HG03139 (cell line): ENCODE data around the gene CFAP44.
"Not testable (repeated sequence)": the region's sequence is repeated elsewhere in the genome, so short reads cannot be mapped to it uniquely, and the experiment has no call there.

Source experiments
- ATAC-seq: cut with Tn5 transposase; IDR thresholded peaks from one replicate; pipeline ENCODE4 v1.9.1; 2021; ENCODE audit not compliant: unreplicated experiment

The CFAP44 gene, protein sequence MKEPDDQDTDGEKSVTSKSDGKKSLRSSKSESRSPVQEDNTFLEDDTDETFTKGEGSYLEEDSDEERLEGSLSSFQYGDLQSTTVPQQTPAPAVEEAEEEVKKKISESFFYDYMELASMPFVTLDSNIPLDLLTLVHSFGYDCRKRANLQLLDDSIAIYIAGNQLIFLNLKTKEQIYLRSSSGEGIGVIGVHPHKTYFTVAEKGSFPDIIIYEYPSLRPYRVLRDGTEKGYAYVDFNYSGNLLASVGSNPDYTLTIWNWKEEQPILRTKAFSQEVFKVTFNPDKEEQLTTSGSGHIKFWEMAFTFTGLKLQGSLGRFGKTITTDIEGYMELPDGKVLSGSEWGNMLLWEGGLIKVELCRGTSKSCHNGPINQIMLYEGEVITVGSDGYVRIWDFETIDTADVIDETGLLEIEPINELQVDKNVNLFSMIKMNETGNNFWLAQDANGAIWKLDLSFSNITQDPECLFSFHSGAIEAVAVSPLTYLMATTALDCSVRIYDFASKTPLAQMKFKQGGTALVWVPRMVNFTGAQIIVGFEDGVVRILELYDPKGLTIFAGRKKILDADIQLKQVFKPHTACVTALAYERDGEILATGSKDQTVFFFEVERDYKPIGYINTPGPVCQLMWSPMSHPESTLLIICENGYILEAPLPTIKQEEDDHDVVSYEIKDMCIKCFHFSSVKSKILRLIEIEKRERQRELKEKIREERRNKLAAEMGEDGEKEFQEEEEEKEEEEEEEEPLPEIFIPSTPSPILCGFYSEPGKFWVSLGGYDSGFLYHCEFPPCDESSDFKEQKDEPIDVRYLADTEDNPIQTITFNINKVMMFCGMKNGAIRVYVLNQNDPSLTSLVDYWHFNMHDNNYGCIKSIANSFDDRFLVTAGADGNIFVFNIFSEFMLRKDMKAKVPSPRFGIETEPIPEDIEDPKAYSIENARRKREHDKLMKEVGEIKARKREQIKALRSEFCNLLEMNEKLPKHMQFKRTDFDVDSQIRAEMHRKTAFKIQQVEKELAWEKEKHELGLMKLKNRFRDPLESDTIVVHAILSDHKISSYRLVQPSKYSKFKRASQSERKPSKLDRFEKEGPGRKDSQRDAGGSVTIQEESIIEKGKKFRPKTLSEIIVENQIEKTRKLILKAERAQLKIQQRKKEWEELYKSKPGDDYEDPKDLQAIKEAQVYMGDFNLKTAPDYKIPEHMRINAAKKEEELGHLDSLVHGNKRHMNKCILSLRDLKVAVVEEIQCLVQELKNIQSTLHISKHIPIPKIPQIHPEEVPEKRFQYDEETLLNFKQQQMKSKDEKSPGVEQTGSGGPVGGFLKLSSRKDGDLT (N-terminal part only)

DNA sequence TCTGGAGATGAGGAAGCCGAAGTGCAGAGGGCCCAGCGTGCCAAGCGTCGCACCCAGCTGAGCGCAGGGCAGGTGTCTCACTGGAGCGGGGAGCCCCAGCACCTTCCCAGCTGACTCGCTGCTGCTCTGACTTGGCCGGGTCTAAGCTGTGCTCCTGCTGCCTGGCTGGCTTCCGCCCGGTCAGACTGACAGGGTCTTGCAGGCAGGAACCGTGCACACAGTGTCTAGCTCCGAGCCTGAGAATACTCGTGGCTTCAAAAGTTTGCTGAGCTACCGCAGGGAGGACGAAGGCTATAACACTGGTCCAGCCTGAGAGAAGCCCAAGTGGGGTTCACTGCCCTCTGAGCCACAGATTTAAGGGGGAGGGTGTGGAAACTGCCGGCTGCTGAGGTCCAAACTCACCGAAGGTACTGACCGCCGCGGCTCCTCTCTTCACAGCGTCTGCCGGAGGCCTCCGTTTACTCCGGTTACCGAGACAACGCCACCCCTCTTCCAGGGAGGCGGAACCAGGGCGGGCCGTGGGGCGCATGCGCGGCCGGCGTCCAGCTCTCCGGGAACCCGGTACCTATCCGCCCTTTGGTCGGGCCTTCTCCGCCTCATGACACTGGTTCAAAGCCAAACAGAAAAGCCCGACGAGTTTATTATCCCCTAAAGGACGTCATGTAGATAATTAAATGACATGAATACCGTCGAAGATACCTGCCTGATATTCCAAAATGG, at the start of gene CFAP44:
Gene CFAP44, minus strand, starts transcription at position 443 of the 720 bp plus-strand sequence. CDS start 7,829 bp downstream, outside the sequence.
- no peak for ATAC-seq

DNA sequence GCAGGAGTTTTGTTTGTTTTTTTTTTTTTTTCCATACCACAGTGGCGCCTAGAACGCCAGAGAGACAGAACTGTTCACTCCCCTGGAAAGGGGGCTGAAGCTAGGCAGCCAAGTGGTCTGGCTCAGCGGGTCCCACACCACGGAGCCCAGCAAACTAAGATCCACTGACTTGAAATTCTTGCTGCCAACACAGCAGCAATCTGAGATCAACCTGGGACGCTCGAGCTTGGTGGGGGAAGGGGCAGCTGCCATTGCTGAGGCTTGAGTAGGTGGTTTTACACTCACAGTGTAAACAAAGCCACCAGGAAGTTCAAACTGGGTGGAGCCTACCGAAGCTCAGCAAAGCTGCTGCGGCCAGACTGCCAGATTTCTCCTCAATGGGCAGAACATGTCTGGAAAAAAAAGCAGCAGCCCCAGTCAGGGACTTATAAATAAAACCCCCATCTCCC, 43.9 kb upstream of the CFAP44 start:
- no peak for ATAC-seq

DNA sequence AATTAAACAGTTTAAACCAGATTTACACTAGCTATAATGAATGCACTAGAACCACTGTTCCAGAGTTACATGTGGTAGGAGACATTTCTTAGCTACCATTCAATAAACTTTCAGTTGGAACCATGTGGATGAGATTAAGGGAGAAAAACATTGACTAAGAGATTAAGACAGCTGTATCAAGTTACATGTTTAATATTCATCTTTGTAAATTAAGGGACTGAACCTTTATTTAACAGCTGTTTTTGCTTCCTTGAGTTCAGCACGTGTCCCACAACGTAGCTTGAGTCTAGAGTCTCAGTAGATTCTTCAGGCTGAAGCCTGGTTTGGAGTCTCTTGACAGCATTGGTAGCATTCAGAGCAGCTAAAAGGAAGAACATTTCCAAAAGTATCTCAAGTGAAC, 27.2 kb upstream of the CFAP44 start:
- ATAC-seq: no peak

DNA sequence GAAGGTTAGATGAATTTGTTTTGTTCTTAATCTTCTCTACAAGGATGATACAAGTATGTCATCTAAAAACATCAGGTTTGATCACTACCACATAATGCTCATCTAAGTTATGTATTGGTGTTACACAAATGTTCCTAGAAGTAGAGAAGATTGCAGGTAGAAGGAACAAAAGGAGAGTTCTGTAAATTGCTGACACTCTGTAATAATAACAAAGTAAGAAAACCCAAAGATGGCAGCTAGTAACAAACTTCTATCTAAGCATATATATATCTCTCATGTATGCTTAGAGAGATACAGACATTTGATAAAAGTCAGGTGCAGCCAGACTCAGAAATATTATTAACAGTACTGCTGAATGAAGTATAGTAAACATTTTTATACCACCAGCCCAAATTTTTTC, 20.2 kb upstream of the CFAP44 start:
- no peak for ATAC-seq

DNA sequence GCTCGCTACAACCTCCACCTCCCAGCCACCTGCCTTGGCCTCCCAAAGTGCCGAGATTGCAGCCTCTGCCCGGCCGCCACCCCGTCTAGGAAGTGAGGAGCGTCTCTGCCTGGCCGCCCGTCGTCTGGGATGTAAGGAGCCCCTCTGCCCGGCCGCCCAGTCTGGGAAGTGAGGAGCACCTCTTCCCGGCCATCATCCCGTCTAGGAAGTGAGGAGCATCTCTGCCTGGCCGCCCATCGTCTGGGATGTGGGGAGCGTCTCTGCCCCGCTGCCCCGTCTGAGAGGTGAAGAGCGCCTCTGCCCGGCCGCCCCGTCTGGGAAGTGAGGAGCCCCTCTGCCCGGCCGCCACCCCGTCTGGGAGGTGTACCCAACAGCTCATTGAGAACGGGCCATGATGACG, 17.3 kb upstream of the CFAP44 start:
- not testable (repeated sequence) for ATAC-seq

DNA sequence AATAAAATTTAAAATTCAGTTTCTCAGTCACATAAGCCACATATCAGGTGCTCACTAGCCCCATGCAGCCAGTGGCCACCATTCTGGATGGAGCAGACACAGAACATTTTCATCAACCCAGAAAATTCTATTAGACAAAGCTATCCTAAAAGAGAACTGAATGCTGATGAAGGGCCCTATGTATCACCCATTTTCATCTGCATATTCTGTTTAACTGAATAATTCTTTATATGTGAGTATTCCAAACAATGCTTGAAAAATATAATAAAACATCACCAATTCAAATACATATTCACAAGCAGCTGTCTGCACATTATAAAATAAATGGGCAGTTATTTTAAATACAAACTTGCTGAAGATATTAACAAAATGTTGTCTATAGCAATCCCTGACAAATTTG, 14.2 kb upstream of the CFAP44 start:
- ATAC-seq: no peak

DNA sequence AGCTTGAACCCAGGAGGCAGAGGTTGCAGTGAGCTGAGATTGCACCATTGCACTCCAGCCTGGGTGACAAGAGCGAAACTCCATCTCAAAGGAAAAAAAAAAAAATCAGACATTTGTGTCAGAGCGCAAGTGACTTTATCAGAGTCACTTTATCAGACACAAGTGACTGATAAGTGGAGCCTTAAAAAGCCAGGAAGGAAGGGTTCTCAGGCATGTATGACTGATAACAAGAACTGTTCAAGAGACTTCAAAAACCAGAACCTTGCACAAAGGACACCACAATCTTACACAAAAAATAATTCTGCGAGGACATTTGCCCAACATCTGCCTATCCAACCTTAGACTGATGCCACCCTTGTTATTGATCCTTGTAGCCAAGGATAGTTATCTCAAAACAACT, 13.3 kb upstream of the CFAP44 start:
- no peak for ATAC-seq

DNA sequence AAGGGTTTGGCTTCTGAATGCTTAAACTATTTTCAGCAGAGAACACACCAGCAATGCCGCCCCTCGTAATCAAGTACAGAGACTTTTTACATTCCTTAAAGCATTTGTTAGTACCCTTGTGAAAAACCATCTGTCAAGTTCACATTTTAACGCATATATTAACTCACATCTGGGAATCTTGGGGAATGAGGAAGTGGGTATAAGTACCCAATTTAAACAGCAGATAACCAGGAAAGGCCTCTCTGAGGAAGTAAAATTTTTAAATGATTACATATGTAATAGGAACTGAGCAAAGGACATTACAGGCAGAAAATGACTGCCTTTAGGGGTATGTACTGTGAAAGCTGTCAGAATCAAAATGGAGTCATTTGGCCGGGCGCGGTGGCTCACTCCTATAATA, 12.8 kb upstream of the CFAP44 start:
- no peak for ATAC-seq

DNA sequence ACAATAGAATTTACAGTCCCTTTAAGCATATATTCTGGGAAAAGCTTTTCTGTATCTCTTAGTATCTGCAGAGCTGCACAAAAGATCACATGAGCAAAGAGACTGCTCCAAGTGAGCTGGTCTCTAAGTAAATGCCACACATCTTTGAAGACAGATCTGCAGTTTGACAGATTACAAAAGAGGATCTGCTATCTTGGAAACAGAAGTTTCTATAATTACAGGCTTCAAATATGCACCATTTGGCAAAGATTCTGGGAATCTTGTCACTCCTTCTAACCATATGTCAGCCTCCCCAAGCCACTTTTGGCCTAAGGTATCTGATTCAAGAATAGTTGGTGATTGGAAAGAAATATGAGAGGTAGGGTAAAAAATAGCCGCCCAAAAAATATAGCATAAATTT, 9.6 kb upstream of the CFAP44 start:
- ATAC-seq: no peak

DNA sequence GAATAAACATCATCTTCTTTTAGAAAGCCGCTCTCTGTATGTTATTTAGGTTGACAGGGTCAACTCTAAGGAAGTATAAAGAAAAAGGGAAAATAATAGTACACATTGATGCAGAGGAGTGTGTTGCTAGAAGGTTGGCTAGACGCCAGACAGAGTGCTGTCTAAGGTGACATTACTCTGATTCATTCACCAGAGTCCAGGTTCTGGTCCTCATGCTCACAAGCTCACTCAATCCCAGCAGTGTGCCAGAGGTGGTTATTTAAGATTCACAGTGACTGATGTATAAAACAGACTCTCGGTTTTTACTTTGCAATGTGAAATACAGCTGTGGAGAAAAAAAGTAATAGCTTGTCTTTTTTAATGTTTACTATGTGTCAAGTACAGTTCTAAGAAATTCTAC, 1.7 kb downstream of the CFAP44 start:
- no peak for ATAC-seq

DNA sequence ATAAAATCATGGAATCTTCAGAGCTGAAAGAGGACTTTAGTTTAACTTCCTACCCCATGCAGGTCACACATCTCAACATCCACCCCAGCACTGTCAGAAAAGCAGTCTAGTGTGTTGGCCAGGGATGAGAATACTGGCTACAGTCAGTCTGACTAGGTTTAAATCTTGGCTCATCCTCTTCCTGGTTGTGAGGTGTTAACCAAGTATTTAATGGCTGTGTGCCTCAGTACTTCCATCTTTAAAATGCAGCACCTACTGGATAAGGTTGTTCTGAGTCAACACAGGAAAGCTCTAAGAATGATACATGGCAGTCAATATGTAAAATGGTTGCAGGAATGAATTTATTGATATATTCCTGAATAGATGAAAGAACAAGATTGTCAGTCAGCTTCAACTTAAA, 3.1 kb downstream of the CFAP44 start:
- no peak for ATAC-seq

DNA sequence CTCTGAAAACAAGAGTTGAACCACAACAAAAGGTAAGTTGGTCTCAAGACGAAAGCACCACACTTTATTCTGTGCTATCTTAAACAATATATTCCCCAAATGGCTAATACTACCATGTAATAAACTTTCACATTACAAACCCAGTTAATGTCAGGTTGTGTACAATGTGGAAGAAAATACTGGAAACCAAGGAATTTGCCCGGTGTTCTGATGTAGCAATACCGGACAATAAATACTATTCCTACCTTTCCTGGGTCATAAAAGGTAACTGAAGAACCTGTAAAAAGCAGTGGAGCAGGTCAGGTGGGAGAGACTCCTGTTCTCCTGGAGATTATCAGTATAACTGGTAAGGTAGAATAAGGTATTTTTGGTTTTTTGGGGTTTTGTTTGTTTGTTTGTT, 3.9 kb downstream of the CFAP44 start:
- ATAC-seq: no peak

DNA sequence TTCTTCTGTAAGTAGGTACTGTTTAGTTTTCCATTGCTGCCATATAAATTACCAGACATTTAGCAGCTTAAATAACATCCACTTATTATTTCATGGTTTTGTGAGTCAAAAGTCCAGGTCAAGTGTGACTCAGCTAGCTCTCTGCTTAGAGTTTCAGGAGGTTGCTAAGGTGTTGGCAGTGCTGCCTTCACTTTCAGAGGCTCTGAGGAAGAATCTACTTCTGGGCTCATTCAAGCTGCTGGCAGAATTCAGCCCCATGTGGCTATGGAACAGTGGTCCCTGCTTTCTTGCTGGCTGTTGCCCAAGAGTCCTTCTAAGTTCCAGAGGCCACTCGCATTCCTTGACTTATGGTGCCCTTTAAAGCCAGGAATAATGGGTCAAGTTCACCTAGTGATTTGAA, 4.5 kb downstream of the CFAP44 start:
- ATAC-seq: no peak

DNA sequence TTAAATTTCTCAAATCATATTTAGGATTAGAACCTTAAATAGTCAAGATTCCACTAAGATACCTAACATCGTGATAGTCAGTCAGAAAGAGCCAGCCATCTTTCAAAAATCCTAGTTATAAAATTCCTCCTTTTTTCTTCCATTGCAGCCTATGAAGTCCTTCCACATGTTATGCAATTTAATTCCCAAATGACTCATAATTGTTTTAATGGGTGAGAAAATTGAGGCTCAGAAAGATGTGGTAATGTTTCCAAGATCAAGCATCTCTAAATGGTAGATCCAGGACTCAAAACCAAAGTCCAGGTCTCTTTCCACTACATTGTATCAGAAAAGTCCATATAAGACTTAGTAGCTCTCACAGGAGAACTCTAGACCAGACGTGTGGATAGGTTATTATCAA, 9.5 kb downstream of the CFAP44 start:
- no peak for ATAC-seq

DNA sequence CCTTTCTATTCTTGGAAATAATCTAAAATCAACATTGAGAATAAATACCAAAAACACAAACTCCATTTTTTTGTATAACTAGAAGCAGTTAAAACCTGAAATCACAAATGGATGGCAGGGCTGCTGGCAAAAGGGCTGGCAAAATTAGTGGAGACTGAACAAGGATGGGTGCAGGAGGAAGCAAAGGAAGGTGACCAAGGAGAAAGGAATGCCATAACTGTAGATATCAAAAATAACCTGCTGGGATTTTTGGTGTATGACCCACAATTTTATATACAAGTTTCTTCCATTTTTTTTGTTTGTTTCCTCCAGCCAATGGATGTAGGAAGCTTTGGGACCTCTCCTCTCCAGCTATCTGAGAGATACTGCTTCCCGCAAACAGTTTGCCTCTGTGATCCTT, 12.7 kb downstream of the CFAP44 start:
- ATAC-seq: no peak

DNA sequence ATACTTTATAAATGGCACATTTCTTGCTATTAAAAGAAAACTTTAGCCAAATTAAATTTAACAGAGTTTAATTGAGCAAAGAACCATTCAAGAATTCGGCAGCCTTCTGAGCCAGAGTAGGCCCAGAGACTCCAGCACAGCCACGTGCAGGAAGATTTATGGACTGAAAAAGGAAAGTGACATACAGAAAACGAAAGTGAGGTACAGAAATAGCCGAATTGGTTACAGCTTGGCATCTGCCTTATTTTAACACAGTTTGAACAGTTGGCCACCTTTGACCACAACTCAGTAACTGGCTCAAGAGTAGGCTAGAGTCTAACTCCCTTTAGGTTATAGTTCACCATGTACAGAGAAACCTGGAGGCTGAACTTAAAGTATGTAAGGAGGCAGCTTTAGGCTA, 17.6 kb downstream of the CFAP44 start:
- no peak for ATAC-seq

DNA sequence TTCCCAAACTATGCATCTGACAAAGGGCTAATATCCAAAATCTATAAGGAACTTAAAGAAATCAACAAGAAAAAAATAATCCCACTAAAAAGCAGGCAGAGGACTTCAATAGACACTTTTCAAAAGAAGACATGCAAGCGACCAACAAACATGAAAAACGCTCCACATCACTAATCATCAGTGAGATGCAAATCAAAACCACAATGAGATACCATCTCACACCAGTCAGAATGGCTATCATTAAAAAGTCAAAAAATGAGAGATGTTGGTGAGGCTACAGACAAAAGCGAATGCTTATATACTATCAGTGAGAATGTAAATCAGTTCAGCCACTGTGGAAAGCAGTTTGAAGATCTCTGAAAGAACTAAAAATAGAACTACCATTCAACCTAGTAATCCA, 20.2 kb downstream of the CFAP44 start:
- no peak for ATAC-seq

DNA sequence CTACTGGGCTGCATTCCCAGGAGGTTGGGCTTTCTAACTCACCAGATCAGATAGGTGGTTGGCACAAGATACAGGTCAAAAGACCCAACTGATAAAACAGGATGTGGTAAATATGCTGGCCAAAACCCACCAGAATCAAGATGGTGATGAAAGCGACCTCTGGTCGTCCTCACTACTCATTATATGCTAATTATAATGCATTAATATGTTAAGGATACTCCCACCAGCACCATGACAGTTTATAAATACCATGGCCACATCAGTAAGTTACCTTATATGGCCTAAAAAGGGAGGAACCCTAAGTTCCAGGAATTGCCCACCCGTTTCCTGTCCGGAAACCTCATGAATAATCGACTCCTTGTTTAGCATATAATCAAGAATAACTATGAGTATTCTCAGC, 31.6 kb downstream of the CFAP44 start:
- ATAC-seq: no peak

DNA sequence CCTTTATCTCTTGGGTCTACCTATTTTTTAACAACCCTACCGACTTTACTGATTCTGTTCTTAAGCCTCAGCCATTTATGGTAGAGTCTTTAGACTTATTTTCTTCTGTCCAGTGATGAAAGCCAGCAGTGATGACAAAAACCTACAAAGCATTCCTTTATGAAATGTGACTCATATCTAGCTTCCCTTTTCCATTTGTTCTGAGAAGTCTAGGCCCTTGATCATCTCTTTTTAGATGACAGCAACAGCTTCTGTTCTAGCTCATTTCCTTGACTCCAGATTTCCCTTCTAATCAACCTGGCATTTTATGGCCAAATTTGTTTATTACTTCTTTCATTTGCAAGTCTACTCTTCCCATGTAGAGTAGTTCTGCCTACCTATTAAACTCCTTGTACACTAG, 36.1 kb downstream of the CFAP44 start:
- ATAC-seq: no peak

DNA sequence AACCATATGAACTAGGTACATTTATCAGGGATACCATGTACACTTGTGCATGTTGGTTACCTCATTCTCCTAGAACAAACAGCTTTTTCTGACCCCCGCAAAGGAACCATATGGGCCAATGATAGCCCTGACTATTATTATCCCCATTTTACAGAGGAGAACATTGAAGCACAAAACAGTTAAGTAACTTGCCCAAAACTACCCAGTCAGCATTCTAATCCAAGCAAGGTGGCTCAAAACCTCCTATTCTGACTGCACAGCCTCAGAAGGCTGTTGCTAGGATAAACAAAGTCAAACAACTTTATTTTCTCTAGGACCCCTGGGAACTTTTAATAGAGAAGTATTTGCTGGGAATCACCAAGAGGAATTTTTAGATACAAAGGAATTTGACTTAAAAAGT, 36.7 kb downstream of the CFAP44 start:
- no peak for ATAC-seq
